K562 (cell line): ENCODE data around the gene LRRK1.

Experiments used
- FOS ChIP-seq: IDR thresholded peaks from 3 replicates; pipeline ENCODE4 v1.6.1; 2011; ENCODE audit not compliant: insufficient read length; ENCODE audit errors: extremely low read depth
- FOXK2 ChIP-seq, 2 experiments: fragments of 450-650 bp; IDR thresholded peaks in 1 of 2; conservative IDR thresholded peaks in 1 of 2; 2 replicates each; pipeline ENCODE4 v1.6.1; 2016; ENCODE audit warnings: low read depth in 2 of 2, mild to moderate bottlenecking in 1 of 2
- MLLT1 ChIP-seq, 2 experiments: fragments of 450-650 bp; IDR thresholded peaks; 2 replicates each; pipeline ENCODE4 v1.6.1; 2016
- POLR2AphosphoS5 ChIP-seq: IDR thresholded peaks from 2 replicates; pipeline ENCODE4 v1.6.1; 2011; ENCODE audit warnings: mild to moderate bottlenecking, low read depth, low read length, moderate library complexity; ENCODE audit not compliant: control insufficient read depth, insufficient read depth
- ZBTB7A ChIP-seq: IDR thresholded peaks from 2 replicates; pipeline ENCODE4 v1.6.1; 2011; ENCODE audit warnings: low read depth, mild to moderate bottlenecking, low read length, moderate library complexity, borderline replicate concordance; ENCODE audit not compliant: control insufficient read depth
- ZNF140 ChIP-seq: fragments of 250-450 bp; sonication (Bioruptor Pico); IDR thresholded peaks from 2 replicates; pipeline ENCODE4 v1.8.0; 2021; ENCODE audit warnings: moderate library complexity, mild to moderate bottlenecking, inconsistent platforms

GRCh38 chr15:101035611-101036010 lies 116.5 kb downstream of the LRRK1 start:
- TF ChIP-seq ZBTB7A = no peak
- TF ChIP-seq MLLT1 (IDR thresholded peaks at IDR 0.05) = no peak
- no peak for TF ChIP-seq POLR2AphosphoS5
- no peak for TF ChIP-seq FOXK2 (conservative IDR thresholded peaks at IDR 0.05 in 1 of 2, IDR thresholded peaks at IDR 0.05 in 1 of 2; ENCODE audit: low read depth in 2 of 2)
- TF ChIP-seq FOS = no peak
- no peak for TF ChIP-seq ZNF140
